NK-92 (cell line): Measurements from ENCODE around the gene LZTS2.

Experiments used
- DNase-seq: peaks from one replicate; lab custom pipeline; 2025; ENCODE audit not compliant: unreplicated experiment; lab: John Stamatoyannopoulos, UW

The LZTS2 gene

GRCh38 chr10:100997360-100998182 is 2.0 kb upstream of the LZTS2 start:
- DNase-seq, result no peak

DNA sequence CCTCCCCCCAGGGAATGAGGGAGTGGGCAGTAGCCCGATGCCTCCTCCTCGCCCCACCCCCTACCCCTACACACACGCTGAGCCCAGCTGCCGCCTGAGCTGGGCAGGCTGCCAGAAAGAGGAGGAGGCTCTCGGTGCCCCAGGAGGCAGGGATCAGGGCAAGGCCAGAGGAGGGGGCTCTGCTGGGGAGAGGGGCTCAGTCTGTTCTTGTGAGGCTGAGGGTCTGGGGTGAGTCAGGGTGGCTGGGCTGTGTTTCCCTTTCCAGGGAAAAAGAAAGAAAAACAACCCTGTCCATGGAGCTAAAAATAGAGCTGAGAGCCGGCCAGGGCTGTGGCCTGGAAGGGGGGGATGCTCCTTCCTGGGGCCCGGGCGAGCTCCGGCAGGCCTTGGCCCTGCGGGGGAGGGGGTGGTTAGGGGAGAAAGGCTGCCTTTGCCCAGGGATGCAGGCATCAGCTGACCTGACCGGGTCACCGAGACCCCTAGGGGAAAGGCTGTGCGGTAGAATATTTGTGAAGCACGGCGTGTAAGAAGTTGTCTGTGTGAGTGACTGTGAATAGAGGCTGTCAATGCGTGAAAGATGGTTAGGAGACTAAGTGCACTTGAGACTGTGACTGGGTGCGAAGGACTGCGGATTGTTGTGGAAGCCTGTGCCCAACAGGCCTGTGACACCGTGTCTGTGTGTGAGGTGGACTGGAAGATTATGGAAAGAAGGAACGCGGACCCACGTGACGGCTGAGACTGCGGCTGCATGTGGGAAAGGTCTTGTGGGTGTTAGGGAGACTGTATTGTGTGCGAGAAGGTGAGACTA is 1.2 kb upstream of the LZTS2 start:
- no peak for DNase-seq

GRCh38 chr10:100998991-100999741 is 442 bp upstream of the LZTS2 start:
- DNase-seq, result no peak

GRCh38 chr10:101000127-101000914 is 713 bp downstream of the LZTS2 start:
- no peak for DNase-seq

DNA sequence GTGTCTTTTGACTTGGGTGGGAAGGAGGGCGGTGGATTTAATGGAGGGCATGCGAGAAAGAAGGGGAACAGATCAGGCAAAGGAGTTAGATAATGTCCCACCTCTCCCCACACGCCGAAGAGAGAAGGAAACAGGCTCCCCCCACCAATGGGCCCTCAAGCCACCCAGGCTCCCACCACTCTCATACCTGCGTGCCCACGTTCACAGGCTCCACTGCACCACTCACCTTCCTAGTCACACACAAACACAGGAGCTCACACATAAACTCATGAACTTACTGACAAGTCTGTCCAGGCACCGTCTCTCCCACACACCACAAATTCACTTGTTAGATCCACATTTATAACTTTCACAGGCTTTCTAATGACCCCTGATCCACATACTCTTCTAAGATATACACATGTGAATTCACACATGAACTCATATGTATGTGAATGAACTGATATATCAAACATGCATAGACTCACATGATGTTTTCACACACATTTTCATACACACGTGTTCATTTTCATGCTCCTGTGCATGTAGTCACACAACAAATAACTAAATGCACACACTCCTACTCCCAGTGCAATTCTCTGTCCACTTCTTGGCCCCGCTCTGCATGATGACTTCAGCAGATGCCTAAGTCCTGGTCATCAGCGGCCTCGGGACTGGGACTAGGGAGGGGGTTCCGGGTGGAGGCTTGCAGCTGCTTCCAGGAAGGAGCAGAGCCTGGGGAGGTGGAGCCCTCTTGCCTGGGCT is 1.5 kb downstream of the LZTS2 start:
- no peak for DNase-seq

DNA sequence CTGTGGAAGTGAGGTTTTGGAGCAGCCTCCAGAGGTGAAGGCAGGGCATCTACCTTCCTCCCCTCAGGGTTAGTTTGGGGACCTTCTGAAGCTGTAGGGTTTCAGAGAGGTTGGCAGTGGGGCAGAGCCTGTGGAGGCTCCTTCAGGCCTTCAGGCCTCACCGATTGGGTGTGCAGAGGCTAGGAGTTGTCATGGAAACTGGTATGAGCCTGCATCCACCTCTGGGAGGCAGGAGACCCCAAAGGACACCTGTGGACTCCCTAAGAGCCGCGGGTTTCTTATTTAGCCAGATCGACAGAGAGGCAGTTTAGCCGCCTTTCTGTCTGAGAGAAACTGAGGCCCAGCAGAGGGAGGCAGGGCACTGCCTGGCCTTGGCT is 2.0 kb downstream of the LZTS2 start:
- no peak for DNase-seq

- DNase-seq, result no peak
Observed at GRCh38 chr10:101002456-101002855, 2.8 kb downstream of the LZTS2 start.

DNA sequence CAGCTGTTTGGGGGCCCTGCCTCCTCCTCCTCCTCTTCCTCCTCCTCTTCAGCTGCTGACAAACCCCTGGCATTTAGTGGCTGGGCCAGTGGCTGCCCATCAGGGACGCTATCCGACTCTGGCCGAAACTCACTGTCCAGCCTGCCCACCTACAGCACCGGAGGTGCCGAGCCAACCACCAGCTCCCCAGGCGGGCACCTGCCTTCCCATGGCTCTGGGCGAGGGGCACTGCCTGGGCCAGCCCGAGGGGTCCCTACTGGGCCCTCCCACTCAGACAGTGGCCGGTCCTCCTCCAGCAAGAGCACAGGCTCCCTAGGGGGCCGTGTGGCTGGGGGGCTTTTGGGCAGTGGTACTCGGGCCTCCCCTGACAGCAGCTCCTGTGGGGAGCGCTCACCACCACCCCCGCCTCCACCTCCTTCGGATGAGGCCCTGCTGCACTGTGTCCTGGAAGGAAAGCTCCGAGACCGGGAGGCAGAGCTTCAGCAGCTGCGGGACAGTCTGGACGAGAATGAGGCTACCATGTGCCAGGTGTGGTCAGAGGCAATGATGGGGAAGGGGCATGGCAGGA is 4.1 kb downstream of the LZTS2 start:
- no peak for DNase-seq

DNA sequence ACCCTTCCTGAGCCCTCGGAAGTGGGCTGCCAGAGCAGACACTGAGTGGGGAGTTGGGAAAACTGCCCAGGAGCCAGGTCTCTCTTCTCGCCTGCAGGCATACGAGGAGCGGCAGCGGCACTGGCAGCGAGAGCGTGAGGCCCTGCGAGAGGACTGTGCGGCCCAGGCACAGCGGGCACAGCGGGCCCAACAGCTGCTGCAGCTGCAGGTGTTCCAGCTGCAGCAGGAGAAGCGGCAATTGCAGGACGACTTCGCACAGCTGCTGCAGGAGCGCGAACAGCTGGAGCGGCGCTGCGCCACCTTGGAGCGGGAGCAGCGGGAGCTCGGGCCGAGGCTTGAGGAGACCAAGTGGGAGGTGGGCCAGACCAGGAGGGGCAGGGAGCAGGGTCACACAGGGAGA is 5.8 kb downstream of the LZTS2 start:
- no peak for DNase-seq

DNA sequence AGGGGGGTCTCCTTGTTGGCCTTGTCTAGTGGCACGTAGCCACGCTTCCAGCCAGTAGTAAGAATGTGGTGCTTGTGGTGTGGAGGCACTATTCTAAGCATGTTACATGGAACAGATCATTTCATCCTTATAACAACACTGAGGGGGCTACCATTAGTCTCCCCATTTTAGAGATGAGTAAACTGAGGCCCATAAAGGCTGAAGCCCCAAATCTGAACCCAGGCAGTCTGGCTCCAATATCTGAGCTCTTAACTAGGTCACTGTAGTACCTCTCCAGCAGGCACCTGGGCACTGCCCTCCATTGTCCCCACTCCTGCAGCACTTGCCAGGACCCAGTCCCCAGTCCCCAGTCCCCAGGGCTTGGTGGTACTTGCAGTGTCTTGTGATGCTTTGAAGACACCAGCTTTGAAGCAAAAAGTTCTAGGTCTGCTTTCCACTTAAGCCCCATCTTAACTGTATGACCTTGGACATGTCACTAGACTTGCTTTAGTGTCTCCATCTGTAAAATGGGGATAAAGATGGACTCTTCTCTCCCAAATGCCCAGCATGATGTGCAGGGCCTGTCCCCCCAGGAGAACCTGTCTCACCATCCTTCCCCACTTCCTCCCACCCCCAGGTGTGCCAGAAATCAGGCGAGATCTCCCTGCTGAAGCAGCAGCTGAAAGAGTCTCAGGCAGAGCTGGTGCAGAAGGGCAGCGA is 6.4 kb downstream of the LZTS2 start:
- DNase-seq, result no peak

DNA sequence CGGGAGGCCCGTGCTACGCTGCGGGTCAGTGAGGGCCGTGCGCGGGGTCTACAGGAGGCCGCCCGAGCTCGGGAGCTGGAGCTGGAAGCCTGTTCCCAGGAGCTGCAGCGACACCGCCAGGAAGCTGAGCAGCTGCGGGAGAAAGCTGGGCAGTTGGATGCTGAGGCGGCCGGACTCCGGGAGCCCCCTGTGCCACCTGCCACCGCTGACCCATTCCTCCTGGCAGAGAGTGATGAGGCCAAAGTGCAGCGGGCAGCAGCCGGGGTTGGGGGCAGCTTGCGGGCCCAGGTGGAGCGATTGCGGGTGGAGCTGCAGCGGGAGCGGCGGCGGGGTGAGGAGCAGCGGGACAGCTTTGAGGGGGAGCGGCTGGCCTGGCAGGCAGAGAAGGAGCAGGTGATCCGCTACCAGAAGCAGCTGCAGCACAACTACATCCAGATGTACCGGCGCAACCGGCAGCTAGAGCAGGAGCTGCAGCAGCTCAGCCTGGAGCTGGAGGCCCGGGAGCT is 7.0 kb downstream of the LZTS2 start:
- no peak for DNase-seq

DNA sequence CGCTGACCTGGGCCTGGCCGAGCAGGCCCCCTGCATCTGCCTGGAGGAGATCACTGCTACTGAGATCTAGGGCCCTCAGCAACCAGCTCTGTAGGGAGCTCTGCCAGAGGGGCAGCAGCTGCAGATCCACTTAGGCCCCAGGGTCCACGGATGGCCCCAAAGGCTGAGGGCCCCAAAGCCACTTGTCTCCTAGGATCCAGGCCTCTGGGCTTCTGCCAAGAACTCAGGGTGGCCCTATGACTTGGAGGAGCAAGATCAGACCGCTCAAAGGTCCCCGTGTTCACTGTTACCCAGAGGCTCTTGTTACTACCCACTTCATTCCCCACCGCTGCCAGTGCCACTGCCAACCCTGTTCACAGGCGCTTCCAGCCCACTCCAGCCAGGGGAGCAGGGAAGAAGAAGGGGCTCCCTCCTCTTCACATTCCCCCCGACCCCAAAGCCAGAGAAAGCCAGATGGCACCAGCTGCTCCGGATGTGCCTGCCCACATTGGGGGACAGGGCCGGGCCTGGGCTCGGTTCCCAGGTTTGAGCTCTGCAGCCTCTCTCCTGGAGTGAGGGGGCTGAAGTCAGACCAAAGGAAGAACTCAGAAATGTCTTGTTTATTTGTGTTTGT is 7.6 kb downstream of the LZTS2 start:
- no peak for DNase-seq

- DNase-seq, result no peak
Observed at GRCh38 chr10:101007915-101008822, 8.6 kb downstream of the LZTS2 start.

- DNase-seq, result no peak
Observed at GRCh38 chr10:101008823-101009423, 9.3 kb downstream of the LZTS2 start.

DNA sequence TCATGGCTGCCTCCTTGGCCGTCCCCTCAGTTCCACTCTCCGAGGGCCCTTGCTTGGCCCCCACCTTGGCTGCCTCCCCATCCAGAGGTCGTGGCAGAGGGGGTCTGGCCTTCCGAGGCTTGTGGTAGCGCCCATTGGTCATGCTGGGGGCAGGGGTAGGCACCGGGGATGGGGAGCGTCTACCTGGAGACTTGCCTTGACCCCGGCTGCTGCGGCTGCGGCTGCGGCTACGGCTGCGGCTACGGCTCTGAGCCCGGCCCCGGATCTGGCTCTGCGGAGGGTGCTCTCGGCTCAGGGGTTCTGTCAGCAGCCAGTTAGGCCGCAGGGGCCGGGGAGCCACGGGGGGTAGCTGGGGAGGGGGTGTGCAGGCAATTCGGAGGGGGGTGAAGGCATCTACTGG is 10.7 kb downstream of the LZTS2 start:
- no peak for DNase-seq

GRCh38 chr10:101011517-101012423 is 12.2 kb downstream of the LZTS2 start:
- no peak for DNase-seq
